Ishikawa (cell line): ENCODE data around the gene STH.

Experiments used
- CEBPB ChIP-seq: IDR thresholded peaks from 2 replicates; pipeline ENCODE4 v1.6.1; 2012
- CREB1 ChIP-seq: IDR thresholded peaks from 2 replicates; pipeline ENCODE4 v1.6.1; 2012; ENCODE audit warnings: low read depth
- EGR1 ChIP-seq: IDR thresholded peaks from 2 replicates; pipeline ENCODE4 v1.6.1; 2012
- EP300 ChIP-seq: IDR thresholded peaks from 2 replicates; pipeline ENCODE4 v1.6.1; 2012; ENCODE audit warnings: borderline replicate concordance
- FOXM1 ChIP-seq: IDR thresholded peaks from 2 replicates; pipeline ENCODE4 v1.6.1; 2012; ENCODE audit warnings: low read depth, borderline replicate concordance
- MAX ChIP-seq: IDR thresholded peaks from 2 replicates; pipeline ENCODE4 v1.6.1; 2012
- NFIC ChIP-seq: IDR thresholded peaks from 2 replicates; pipeline ENCODE4 v1.6.1; 2012
- RAD21 ChIP-seq: IDR thresholded peaks from 2 replicates; pipeline ENCODE4 v1.6.1; 2012; ENCODE audit warnings: low read depth
- TAF1 ChIP-seq: IDR thresholded peaks from 2 replicates; pipeline ENCODE4 v1.6.1; 2012; ENCODE audit warnings: low read depth, mild to moderate bottlenecking
- TCF12 ChIP-seq: IDR thresholded peaks from 2 replicates; pipeline ENCODE4 v1.6.1; 2012; ENCODE audit warnings: low read depth
- TEAD4 ChIP-seq: IDR thresholded peaks from 2 replicates; pipeline ENCODE4 v1.6.1; 2012
- USF1 ChIP-seq: IDR thresholded peaks from 2 replicates; pipeline ENCODE4 v1.6.1; 2012
- YY1 ChIP-seq: IDR thresholded peaks from 2 replicates; pipeline ENCODE4 v1.6.1; 2012; ENCODE audit warnings: low read depth
- ZBTB7A ChIP-seq: IDR thresholded peaks from 2 replicates; pipeline ENCODE4 v1.6.1; 2012; ENCODE audit warnings: low read depth
- TF ChIP-seq, protein P1 (sequence below): IDR thresholded peaks from 2 replicates; pipeline ENCODE4 v1.6.1; 2012; ENCODE audit warnings: low read depth, mild to moderate bottlenecking

The STH gene

DNA sequence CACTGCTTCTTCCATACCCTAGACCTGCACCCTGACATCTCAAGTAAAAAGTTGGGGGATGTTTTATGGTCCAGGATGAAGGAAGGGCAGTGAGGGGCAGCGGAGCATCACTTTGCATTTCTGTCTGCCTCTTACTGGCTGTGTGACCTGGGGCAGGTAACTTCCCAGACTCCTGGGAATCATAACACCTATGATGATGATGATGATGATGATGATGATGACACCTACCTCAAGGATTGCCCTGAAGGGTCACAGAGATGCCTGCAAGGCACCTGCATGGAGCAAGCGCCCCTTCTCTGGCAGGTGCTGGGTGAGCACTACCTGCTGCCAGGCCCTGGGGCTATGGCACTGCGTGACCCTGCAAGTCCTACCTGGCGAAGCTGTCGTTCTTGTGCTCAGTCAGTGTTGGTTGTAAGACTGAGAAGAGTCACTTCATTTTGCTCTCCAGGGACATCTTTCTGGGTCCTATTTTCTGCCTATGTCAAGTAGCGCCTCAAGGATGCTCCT lies 46.2 kb upstream of the STH start:
- no peak for TF ChIP-seq RAD21
- TF ChIP-seq YY1: no peak
- no peak for TF ChIP-seq FOXM1
- TF ChIP-seq USF1: no peak
- TF ChIP-seq, protein P1, sequence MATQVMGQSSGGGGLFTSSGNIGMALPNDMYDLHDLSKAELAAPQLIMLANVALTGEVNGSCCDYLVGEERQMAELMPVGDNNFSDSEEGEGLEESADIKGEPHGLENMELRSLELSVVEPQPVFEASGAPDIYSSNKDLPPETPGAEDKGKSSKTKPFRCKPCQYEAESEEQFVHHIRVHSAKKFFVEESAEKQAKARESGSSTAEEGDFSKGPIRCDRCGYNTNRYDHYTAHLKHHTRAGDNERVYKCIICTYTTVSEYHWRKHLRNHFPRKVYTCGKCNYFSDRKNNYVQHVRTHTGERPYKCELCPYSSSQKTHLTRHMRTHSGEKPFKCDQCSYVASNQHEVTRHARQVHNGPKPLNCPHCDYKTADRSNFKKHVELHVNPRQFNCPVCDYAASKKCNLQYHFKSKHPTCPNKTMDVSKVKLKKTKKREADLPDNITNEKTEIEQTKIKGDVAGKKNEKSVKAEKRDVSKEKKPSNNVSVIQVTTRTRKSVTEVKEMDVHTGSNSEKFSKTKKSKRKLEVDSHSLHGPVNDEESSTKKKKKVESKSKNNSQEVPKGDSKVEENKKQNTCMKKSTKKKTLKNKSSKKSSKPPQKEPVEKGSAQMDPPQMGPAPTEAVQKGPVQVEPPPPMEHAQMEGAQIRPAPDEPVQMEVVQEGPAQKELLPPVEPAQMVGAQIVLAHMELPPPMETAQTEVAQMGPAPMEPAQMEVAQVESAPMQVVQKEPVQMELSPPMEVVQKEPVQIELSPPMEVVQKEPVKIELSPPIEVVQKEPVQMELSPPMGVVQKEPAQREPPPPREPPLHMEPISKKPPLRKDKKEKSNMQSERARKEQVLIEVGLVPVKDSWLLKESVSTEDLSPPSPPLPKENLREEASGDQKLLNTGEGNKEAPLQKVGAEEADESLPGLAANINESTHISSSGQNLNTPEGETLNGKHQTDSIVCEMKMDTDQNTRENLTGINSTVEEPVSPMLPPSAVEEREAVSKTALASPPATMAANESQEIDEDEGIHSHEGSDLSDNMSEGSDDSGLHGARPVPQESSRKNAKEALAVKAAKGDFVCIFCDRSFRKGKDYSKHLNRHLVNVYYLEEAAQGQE: no peak

DNA sequence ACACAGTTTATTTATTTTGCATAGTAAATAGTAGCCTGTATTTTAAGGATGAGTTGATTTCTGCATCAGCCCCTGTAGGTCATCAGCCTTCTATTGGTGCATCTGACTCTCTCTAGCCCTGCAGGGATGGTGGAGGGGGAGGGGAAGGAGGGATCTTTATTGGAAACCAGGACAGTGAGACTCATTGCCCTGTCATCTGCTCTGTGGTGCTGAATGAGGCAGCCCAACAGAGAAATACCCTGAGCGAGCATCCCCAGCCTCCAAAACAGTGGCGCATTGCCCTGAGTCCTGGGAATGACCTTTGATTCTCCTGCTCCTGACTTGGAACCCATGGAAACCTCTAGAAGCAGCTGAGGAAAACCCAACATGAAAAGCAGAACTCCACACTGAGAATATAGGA lies 45.5 kb upstream of the STH start:
- no peak for TF ChIP-seq ZBTB7A
- no peak for TF ChIP-seq YY1
- no peak for TF ChIP-seq NFIC
- TF ChIP-seq CREB1: no peak
- TF ChIP-seq RAD21: no peak
- TF ChIP-seq EGR1: no peak
- TF ChIP-seq FOXM1: no peak
- no peak for TF ChIP-seq EP300
- TF ChIP-seq TEAD4: no peak
- no peak for TF ChIP-seq MAX
- no peak for TF ChIP-seq CEBPB
- TF ChIP-seq, protein P1: no peak
- TF ChIP-seq TCF12: no peak
- TF ChIP-seq TAF1: no peak
- no peak for TF ChIP-seq USF1

GRCh38 chr17:45954914-45955313 lies 44.1 kb upstream of the STH start:
- TF ChIP-seq CEBPB (no peak), ZBTB7A (no peak), TAF1 (no peak), TEAD4 (no peak)
- TF ChIP-seq, protein P1: no peak

- TF ChIP-seq FOXM1 (no peak), TAF1 (no peak), TCF12 (no peak), MAX (no peak), TEAD4 (no peak), USF1 (no peak), EP300 (no peak), YY1 (no peak), NFIC (no peak), CEBPB (no peak), RAD21 (no peak), CREB1 (no peak), ZBTB7A (no peak), EGR1 (no peak)
- TF ChIP-seq, protein P1: no peak
Observed at GRCh38 chr17:45955326-45955725, 43.7 kb upstream of the STH start.
